PC-9 (cell line): Measurements from ENCODE around the gene C2orf42. TPM values are rescaled to one million over a fixed set of nuclear protein-coding genes. Genes with fewer than 3 reads are reported as not detected.
A peak's percentile ranks its signal among the peaks of the same experiment; 100 is the strongest.
"Not testable (repeated sequence)": the region's sequence is repeated elsewhere in the genome, so short reads cannot be mapped to it uniquely, and the experiment has no call there.

Experiments used
- BruUV-seq: library from RNA; stranded (reverse); fragments of 400-500 nt; replicated peaks from 2 replicates; lab custom pipeline; 2021; lab: Mats Ljungman, UMichigan
- CTCF ChIA-PET: fragments of 300-600 bp; sonication (Branson Sonifier 250); formaldehyde crosslinking; loops from one replicate; lab custom pipeline; 2022; ENCODE audit warnings: antibody characterized with exemption; lab: Charles Lee
- POLR2A ChIA-PET: fragments of 300-600 bp; sonication (Branson Sonifier 250); formaldehyde crosslinking; loops from one replicate; lab custom pipeline; 2022; ENCODE audit warnings: antibody characterized with exemption; ENCODE audit not compliant: unreplicated experiment; lab: Charles Lee
- DNase-seq, 2 experiments: peaks; one replicate each; pipeline versions ENCODE4 v3.0.0 to v3.0.0-alpha.2; 2015 to 2022; ENCODE audit warnings: mixed read lengths in 1 of 2
- H2AFZ ChIP-seq: fragments of 200-600 bp; sonication (generic); 2 replicates; pipeline ENCODE4 v1.8.1; 2017; ENCODE audit warnings: antibody characterized with exemption
- H3F3A ChIP-seq: fragments of 200-600 bp; sonication (generic); 2 replicates; pipeline ENCODE4 v1.8.1; 2017; ENCODE audit warnings: antibody characterized with exemption, mild to moderate bottlenecking, low read depth; ENCODE audit not compliant: insufficient read depth
- H3K27ac ChIP-seq: fragments of 200-600 bp; sonication (generic); 2 replicates; pipeline ENCODE4 v1.6.1; 2016; ENCODE audit warnings: mixed run types
- H3K27me3 ChIP-seq: fragments of 200-600 bp; sonication (generic); 2 replicates; pipeline ENCODE4 v1.6.1; 2016; ENCODE audit warnings: low read depth, mixed run types; ENCODE audit not compliant: insufficient read depth
- H3K36me3 ChIP-seq: fragments of 200-600 bp; sonication (generic); 2 replicates; pipeline ENCODE4 v1.6.1; 2016; ENCODE audit warnings: low read depth, mixed run types
- H3K4me1 ChIP-seq: fragments of 200-600 bp; sonication (generic); replicated peaks from 2 replicates; pipeline ENCODE4 v1.6.1; 2016; ENCODE audit warnings: mixed run types; ENCODE audit not compliant: insufficient read depth
- H3K4me2 ChIP-seq: fragments of 200-600 bp; sonication (generic); 2 replicates; pipeline ENCODE4 v1.6.1; 2017; ENCODE audit warnings: mixed run types
- H3K4me3 ChIP-seq: fragments of 200-600 bp; sonication (generic); 2 replicates; pipeline ENCODE4 v1.6.1; 2016; ENCODE audit warnings: mixed run types
- H3K79me2 ChIP-seq: fragments of 200-600 bp; sonication (generic); 2 replicates; pipeline ENCODE4 v1.6.1; 2017; ENCODE audit warnings: low read depth, mixed run types
- H3K9me2 ChIP-seq: fragments of 200-600 bp; sonication (generic); 2 replicates; pipeline ENCODE4 v1.8.1; 2017; ENCODE audit warnings: mild to moderate bottlenecking; ENCODE audit not compliant: insufficient read depth
- H3K9me3 ChIP-seq: fragments of 200-600 bp; sonication (generic); 2 replicates; pipeline ENCODE4 v1.8.1; 2016; ENCODE audit warnings: low read depth; ENCODE audit not compliant: insufficient read depth
- H4K20me1 ChIP-seq: fragments of 200-600 bp; sonication (generic); 2 replicates; pipeline ENCODE4 v1.8.1; 2017; ENCODE audit not compliant: insufficient read depth
- EZH2 ChIP-seq: fragments of 200-600 bp; sonication (generic); IDR thresholded peaks from 2 replicates; pipeline ENCODE4 v1.8.0; 2017; ENCODE audit warnings: antibody characterized with exemption, low read depth
- intact Hi-C: fragments of 100-400 bp; cut with micrococcal nuclease; formaldehyde crosslinking; loops from one replicate; pipeline ENCODE4 v1.10.0; 2022; ENCODE audit not compliant: unreplicated experiment
- total RNA-seq: library from RNA; stranded (reverse); gene quantifications from 2 replicates; pipeline ENCODE4 v1.2.3, GENCODE V29; 2021
- TF ChIP-seq, protein P1 (sequence below): fragments of 200-600 bp; sonication (generic); conservative IDR thresholded peaks from 2 replicates; pipeline ENCODE4 v1.6.1; 2017; ENCODE audit warnings: mixed run types, antibody characterized with exemption, mild to moderate bottlenecking, moderate library complexity

Gene C2orf42
- total RNA-seq, 1 experiment from 2014 or later = 12.7 TPM

DNA sequence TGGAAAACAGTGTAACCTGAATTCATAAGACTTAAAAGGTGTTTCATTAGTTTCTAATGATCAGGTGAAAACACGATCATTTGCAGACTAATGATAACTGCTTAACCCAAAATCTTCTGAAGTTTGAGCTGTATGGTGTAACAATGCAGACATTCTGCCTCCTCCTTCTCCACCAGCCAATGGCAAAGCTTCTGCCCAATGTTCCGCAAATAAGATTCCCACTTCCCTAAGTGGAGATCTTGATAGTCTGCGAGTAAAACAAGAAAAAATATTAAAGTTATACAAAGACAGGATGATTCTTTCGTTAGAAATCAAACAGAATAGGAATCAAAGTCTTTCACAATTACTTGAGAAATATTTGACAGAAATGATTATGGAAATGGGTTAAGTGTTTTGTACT, 8.1 kb downstream of the C2orf42 start:
- Histone ChIP-seq H3K9me2 (no peaks in the 10 kb centered on the region), H3F3A (peaks cover 4% of the 10 kb centered on the region; the same call in 1 of the 2 replicates), H3K79me2 (no peaks in the 10 kb centered on the region), H3K4me2 (no peak overlapping the region), H4K20me1 (no peaks in the 10 kb centered on the region), H3K36me3 (no peaks in the 10 kb centered on the region), H2AFZ (no peak overlapping the region), H3K4me1 (no peaks in the 10 kb centered on the region), H3K4me3 (no peak overlapping the region), H3K9me3 (no peaks in the 10 kb centered on the region), H3K27me3 (no peaks in the 10 kb centered on the region), H3K27ac (no peak overlapping the region)
- intact Hi-C loops = no loop called here
- POLR2A ChIA-PET = no interaction called here
- no peak for DNase-seq
- no TSS peak for BruUV-seq
- CTCF ChIA-PET = no interaction called here
- no peak for TF ChIP-seq EZH2
- TF ChIP-seq, protein P1, sequence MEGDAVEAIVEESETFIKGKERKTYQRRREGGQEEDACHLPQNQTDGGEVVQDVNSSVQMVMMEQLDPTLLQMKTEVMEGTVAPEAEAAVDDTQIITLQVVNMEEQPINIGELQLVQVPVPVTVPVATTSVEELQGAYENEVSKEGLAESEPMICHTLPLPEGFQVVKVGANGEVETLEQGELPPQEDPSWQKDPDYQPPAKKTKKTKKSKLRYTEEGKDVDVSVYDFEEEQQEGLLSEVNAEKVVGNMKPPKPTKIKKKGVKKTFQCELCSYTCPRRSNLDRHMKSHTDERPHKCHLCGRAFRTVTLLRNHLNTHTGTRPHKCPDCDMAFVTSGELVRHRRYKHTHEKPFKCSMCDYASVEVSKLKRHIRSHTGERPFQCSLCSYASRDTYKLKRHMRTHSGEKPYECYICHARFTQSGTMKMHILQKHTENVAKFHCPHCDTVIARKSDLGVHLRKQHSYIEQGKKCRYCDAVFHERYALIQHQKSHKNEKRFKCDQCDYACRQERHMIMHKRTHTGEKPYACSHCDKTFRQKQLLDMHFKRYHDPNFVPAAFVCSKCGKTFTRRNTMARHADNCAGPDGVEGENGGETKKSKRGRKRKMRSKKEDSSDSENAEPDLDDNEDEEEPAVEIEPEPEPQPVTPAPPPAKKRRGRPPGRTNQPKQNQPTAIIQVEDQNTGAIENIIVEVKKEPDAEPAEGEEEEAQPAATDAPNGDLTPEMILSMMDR = no peak

DNA sequence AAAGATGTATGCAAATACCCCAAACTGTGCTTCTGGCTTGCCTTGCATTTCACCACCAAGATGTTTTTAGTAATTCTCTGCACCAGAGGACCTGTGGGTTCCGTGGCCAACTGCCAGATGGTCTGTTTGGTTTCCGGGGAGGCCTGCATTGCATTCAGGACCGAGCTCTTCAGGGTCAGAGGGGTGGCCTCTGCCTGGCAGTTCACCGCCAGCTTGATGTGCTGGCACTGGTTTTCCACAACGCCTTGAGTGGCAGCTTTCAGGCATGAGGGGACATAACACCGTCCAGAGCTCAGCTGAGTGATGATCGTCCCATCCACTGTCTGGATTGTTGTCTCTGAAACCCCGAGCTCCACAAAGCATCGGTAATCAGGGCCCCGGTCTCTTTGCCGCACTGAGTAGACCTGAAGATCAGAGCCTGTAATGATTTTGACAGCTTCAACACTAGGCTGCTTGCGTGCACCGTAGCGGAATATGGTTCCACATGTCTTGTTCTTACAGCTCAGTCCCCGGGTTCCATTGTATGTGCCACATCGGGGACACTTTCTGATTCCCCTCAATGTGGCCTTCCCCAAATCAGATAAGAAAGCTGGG, 9.4 kb downstream of the C2orf42 start:
- H3K27ac ChIP-seq = no peak overlapping the region
- BruUV-seq = no TSS peak
- no peaks in the 10 kb centered on the region for H4K20me1 ChIP-seq
- H3K27me3 ChIP-seq = no peaks in the 10 kb centered on the region
- no peak overlapping the region for H3K4me3 ChIP-seq
- H3K9me2 ChIP-seq = no peaks in the 10 kb centered on the region
- TF ChIP-seq, protein P1 = no peak
- no peak for TF ChIP-seq EZH2
- no peaks in the 10 kb centered on the region for H3K79me2 ChIP-seq
- ChIA-PET CTCF (interaction anchor here (0.6 kb wide), 1 partner anchor 692 kb away, joined by 10 read pairs; no protein-coding TSS in a partner anchor), POLR2A (no interaction called here)
- no peak for DNase-seq
- intact Hi-C loops = no loop called here
- 0 out of 2 replicates have a peak, but pooled peaks cover 4% of the 10 kb centered on the region for H3F3A ChIP-seq
- no peak overlapping the region for H3K4me2 ChIP-seq
- H3K36me3 ChIP-seq = no peaks in the 10 kb centered on the region
- no peaks in the 10 kb centered on the region for H3K4me1 ChIP-seq
- H3K9me3 ChIP-seq = no peaks in the 10 kb centered on the region
- no peak overlapping the region for H2AFZ ChIP-seq

DNA sequence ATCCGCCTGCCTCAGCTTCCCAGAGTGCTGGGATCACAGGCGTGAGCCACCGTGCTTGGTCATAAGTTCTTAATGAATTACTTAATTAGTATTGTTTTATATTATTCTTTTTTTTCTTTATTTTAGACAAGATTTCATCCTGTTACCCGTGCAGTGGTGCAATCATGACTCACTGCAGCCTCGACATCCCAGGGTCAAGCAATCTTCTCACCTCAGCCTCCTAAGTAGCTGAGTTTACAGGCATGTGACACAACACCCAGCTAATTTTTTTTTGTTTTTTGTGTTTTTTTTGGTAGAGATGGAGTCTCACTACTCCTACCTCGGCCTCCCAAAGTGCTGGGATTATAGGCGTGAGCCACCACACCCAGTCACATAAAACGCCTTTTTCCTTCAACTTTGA, 17.3 kb downstream of the C2orf42 start:
- Histone ChIP-seq H3F3A (0 out of 2 replicates have a peak, but pooled peaks cover 3% of the 10 kb centered on the region), H3K4me3 (no peak overlapping the region), H3K36me3 (0 out of 2 replicates have a peak, but pooled peaks cover 11% of the 10 kb centered on the region), H3K9me3 (no peaks in the 10 kb centered on the region), H2AFZ (no peak overlapping the region), H3K79me2 (no peaks in the 10 kb centered on the region), H3K27ac (no peak overlapping the region), H4K20me1 (no peaks in the 10 kb centered on the region), H3K9me2 (no peaks in the 10 kb centered on the region), H3K4me1 (peaks cover 9% of the 10 kb centered on the region), H3K27me3 (no peaks in the 10 kb centered on the region), H3K4me2 (no peak overlapping the region)
- no peak for DNase-seq
- intact Hi-C loops = no loop called here
- no TSS peak for BruUV-seq
- POLR2A ChIA-PET = no interaction called here
- TF ChIP-seq EZH2 = no peak
- TF ChIP-seq, protein P1 = no peak
- CTCF ChIA-PET = no interaction called here

DNA sequence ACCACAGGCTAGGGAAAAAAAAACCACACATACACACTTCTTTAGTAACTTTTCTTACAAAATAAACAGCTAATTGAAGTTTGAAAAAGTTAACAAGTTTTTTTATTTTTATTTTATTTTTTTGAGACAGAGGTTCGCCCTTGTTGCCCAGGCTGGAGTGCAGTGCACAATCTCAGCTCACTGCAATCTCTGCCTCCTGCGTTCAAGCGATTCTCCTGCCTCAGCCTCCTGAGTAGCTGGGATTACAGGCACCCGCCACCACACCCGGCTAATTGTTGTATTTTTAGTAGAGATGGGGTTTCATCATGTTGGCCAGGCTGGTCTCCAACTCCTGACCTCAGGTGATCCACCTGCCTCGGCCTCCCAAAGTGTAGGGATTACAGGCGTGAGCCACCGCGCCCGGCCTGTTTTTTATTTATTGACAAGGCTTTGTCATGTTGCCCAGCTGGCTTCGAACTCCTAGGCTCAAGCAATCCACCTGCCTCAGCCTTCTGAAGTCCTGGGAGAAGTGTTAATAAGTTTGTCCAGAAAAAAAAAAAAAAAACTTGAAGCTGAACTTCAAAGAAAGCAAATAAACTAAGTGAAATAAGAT, 21.1 kb downstream of the C2orf42 start:
- H3F3A ChIP-seq, DNase-seq, H3K27ac ChIP-seq, POLR2A ChIA-PET, H3K4me3 ChIP-seq, H3K9me2 ChIP-seq, H3K27me3 ChIP-seq, H3K9me3 ChIP-seq, H3K36me3 ChIP-seq, intact Hi-C loops, H2AFZ ChIP-seq, H4K20me1 ChIP-seq, H3K79me2 ChIP-seq, BruUV-seq: not testable (repeated sequence)
- CTCF ChIA-PET = interaction anchor here (0.6 to 0.7 kb wide), 2 partner anchors 238 to 257 kb away, joined by 3 to 4 read pairs; no protein-coding TSS in a partner anchor
- Histone ChIP-seq H3K4me2 (0 out of 2 replicates have a peak overlapping the region, but pooled peaks have one; percentile 31), H3K4me1 (peaks cover 10% of the 10 kb centered on the region)
